Activated CD4-positive, alpha-beta T cell treated with anti-CD3 and anti-CD28 coated beads, Interleukin-2, Interleukin-6, amounts not matched to agents 100 ng/mL and 50 ng/mL, durations not matched to agents 16 hours and 8 hours (primary cell): ENCODE results near the gene ARMC3.
"Not testable (repeated sequence)": the region's sequence is repeated elsewhere in the genome, so short reads cannot be mapped to it uniquely, and the experiment has no call there.

ENCODE experiments used
- DNase-seq: peaks from one replicate; pipeline ENCODE4 v3.0.0-alpha.2; 2020

ARMC3 gene

GRCh38 chr10:22927661-22928403, at the start of gene ARMC3:
ARMC3 (plus strand) TSS chr10:22928053; CDS start chr10:22931997, 3,944 bp downstream.
- DNase-seq = peak; percentile 70

- no peak for DNase-seq
These were observed 36.1 kb upstream of the ARMC3 start for GRCh38 chr10:22891797-22892196.

GRCh38 chr10:22893781-22894180, 34.1 kb upstream of the ARMC3 start:
- DNase-seq = no peak

- no peak for DNase-seq
These were observed 33.1 kb upstream of the ARMC3 start for GRCh38 chr10:22894714-22895113.

- DNase-seq = no peak
These were observed 32.6 kb upstream of the ARMC3 start for GRCh38 chr10:22895252-22895651.

- DNase-seq = no peak
These were observed 30.5 kb upstream of the ARMC3 start for GRCh38 chr10:22897371-22897770.

- no peak for DNase-seq
These were observed 28.5 kb upstream of the ARMC3 start for GRCh38 chr10:22899307-22899706.

- DNase-seq = no peak
These were observed 28.1 kb upstream of the ARMC3 start for GRCh38 chr10:22899775-22900174.

- DNase-seq = no peak
These were observed 26.8 kb upstream of the ARMC3 start for GRCh38 chr10:22900841-22901601.

GRCh38 chr10:22902147-22902546, 25.7 kb upstream of the ARMC3 start:
- DNase-seq = not testable (repeated sequence)

GRCh38 chr10:22903694-22904093, 24.2 kb upstream of the ARMC3 start:
- DNase-seq = no peak

GRCh38 chr10:22906767-22907166, 21.1 kb upstream of the ARMC3 start:
- DNase-seq = no peak

GRCh38 chr10:22908837-22909236, 19.0 kb upstream of the ARMC3 start:
- no peak for DNase-seq

- DNase-seq = not testable (repeated sequence)
These were observed 18.2 kb upstream of the ARMC3 start for GRCh38 chr10:22909673-22910072.

- DNase-seq = no peak
These were observed 16.8 kb upstream of the ARMC3 start for GRCh38 chr10:22911067-22911466.

- DNase-seq = no peak
These were observed 15.7 kb upstream of the ARMC3 start for GRCh38 chr10:22911889-22912762.

GRCh38 chr10:22912763-22913384, 15.0 kb upstream of the ARMC3 start:
- DNase-seq = no peak

- no peak for DNase-seq
These were observed 14.3 kb upstream of the ARMC3 start for GRCh38 chr10:22913474-22914092.

GRCh38 chr10:22915314-22915713, 12.5 kb upstream of the ARMC3 start:
- DNase-seq = no peak

- no peak for DNase-seq
These were observed 2.8 kb upstream of the ARMC3 start for GRCh38 chr10:22925088-22925487.

- DNase-seq = no peak
These were observed 687 bp upstream of the ARMC3 start for GRCh38 chr10:22927166-22927565.

GRCh38 chr10:22929053-22929452, 1.2 kb downstream of the ARMC3 start:
- not testable (repeated sequence) for DNase-seq
